Measurements from ENCODE around the gene CBLB.

The CBLB gene

DNA sequence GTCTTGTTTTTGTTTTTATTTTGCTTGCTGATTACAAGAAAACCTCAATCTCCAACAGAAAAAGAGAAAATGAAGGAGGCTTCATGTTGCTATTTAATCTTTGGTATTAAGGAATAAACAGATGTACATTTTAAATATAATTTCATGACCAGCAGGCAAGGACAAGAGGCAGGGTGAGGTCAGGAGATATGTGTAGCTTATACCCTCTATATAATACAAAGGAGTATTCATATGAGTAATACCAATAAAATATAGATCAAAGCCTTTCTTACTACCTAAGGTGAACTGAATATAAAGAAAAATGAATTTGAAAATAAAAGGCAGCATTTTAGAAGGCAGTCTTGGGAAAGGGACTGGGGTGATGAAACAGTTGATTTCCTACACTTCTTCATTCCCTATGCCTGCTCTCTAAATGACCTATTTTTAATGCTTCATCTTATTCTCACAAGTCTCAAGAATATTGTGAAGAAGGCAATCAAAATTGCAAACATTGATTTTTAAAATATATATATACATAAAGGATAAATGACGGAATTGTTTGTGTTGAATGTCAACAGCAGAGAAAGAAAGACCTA lies 8.6 kb upstream of the CBLB start:
- Histone ChIP-seq H3K27ac (ENCODE audit: low read depth, low read length) (no peak overlapping the region), H3K9me3 (ENCODE audit: control insufficient read depth in 5 of 5, low read length in 5 of 5) (no peaks in the 10 kb centered on the region), H3K9ac (ENCODE audit: low read length in 5 of 5) (no peak overlapping the region), H3K36me3 (ENCODE audit: control insufficient read depth in 5 of 5, insufficient read depth in 5 of 5, low read length in 5 of 5) (no peaks in the 10 kb centered on the region), H3K4me3 (ENCODE audit: low read depth in 1 of 5, low read length in 5 of 5) (no peak overlapping the region), H3K27me3 (ENCODE audit: control insufficient read depth in 5 of 5, insufficient read depth in 4 of 5, low read length in 5 of 5) (no peaks in the 10 kb centered on the region), H3K4me1 (ENCODE audit: control insufficient read depth in 5 of 5, insufficient read depth in 5 of 5, low read length in 5 of 5) (no peaks in the 10 kb centered on the region)

DNA sequence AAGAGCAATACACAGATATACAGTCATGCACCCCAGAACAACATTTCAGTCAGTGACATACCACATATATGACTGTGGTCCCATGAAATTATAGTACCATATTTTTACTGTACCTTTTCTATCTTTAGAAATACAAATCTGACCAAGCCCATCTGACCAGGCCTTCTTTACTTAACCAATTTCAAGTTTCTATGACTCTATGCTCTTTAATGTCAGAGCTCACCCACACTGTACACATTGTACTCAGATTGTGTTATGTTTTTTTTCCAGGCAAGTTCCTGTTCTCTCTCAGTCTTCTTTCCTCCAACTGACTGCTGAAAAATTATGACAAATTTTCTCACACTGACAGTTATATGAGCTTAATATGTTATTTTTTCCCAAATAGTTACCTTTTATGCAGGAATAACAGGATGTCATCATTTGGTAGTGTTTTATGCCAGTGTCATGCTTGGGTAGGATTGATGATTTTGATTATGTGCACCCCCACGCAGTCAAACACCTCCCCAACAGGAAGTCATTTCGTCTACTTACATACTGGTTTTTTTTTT lies 8.0 kb upstream of the CBLB start:
- Histone ChIP-seq H3K4me1 (ENCODE audit: control insufficient read depth in 5 of 5, insufficient read depth in 5 of 5, low read length in 5 of 5) (no peaks in the 10 kb centered on the region), H3K27ac (ENCODE audit: low read depth, low read length) (no peak overlapping the region), H3K27me3 (ENCODE audit: control insufficient read depth in 5 of 5, insufficient read depth in 4 of 5, low read length in 5 of 5) (no peaks in the 10 kb centered on the region), H3K36me3 (ENCODE audit: control insufficient read depth in 5 of 5, insufficient read depth in 5 of 5, low read length in 5 of 5) (no peaks in the 10 kb centered on the region), H3K4me3 (ENCODE audit: low read depth in 1 of 5, low read length in 5 of 5) (no peak overlapping the region), H3K9ac (ENCODE audit: low read length in 5 of 5) (no peak overlapping the region), H3K9me3 (ENCODE audit: control insufficient read depth in 5 of 5, low read length in 5 of 5) (no peaks in the 10 kb centered on the region)

DNA sequence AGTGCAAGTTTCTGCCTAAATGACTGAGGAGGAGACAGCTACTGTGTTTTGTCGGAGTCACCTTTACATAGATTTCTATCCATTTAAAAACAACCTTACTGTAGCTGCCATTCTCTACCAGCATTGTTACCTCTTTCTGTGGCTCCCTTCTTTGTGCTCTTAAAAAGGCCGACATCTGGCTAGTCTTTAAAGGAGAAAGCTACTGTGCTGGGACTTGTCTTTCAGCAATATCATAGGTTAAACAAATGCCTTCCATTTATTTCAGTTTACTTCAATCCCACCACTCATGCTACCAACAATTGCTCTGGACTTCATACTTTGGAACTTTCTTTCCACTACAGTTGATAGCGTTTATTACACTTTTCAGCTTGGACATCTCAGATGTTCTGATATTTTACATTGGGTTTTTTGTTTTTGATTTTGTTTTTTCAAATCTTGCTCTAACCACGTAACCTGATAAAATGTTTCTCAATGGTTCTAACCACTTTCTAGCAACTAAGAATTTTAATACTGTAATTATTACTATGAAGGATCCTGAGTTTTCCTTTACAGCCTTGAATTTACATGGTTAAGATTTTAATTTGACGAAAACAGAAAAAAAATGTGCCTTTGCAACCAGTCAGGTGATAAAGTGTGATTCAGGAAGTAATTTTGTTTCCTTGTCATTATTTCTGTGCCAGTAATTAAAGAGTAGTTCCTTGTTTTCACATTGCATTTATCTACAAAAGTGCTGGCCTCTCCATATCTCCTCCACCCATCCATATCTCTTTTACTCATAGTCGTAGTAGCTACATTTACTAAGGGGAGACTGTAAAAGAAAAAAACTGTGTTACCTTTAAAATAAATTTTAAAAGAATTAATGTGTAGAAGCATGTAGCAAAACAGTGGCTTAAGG lies 1.3 kb upstream of the CBLB start:
- H3K4me1 ChIP-seq (ENCODE audit: control insufficient read depth in 5 of 5, insufficient read depth in 5 of 5, low read length in 5 of 5), result peaks cover 4 to 36% (median 31%) of the 10 kb centered on the region in 5 donors
- peak overlapping the region; percentile 94 for H3K27ac ChIP-seq (ENCODE audit: low read depth, low read length)

DNA sequence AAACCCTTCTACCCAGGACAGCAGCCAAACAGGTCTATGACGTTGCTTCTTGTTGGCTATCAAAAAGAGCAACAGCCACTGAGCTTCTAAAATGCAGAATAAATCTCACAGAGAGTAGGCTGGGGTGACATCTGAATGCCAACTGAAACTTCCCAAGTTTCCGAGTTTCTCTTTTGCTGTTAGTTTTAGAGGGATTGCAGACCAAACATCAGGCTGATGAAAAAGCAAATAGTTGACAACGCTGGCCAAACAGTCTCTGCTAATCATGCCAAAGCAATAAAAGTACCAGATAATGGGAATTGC lies 670 bp upstream of the CBLB start:
- H3K9ac ChIP-seq (ENCODE audit: low read length in 5 of 5), result peak overlapping the region; percentile 52 to 83 (median 77)
- H3K4me3 ChIP-seq (ENCODE audit: low read depth in 1 of 5, low read length in 5 of 5), result peak overlapping the region; percentile 67 to 97 (median 93)
- H3K27ac ChIP-seq (ENCODE audit: low read depth, low read length), result peak overlapping the region; percentile 94
- H3K9me3 ChIP-seq (ENCODE audit: control insufficient read depth in 5 of 5, low read length in 5 of 5), result no peaks in the 10 kb centered on the region
- H3K27me3 ChIP-seq (ENCODE audit: control insufficient read depth in 5 of 5, insufficient read depth in 4 of 5, low read length in 5 of 5), result no peaks in the 10 kb centered on the region
- peaks cover 4 to 41% (median 35%) of the 10 kb centered on the region in 5 donors for H3K4me1 ChIP-seq (ENCODE audit: control insufficient read depth in 5 of 5, insufficient read depth in 5 of 5, low read length in 5 of 5)
- peaks cover 0 to 8% (median 0%) of the 10 kb centered on the region in 5 donors for H3K36me3 ChIP-seq (ENCODE audit: control insufficient read depth in 5 of 5, insufficient read depth in 5 of 5, low read length in 5 of 5)

More for the DNA sequence above, 1.3 kb upstream of the CBLB start:
- Histone ChIP-seq H3K4me3 (ENCODE audit: low read depth in 1 of 5, low read length in 5 of 5) (peak overlapping the region; percentile 67 to 97 (median 93)), H3K9ac (ENCODE audit: low read length in 5 of 5) (peak overlapping the region; percentile 52 to 83 (median 77)), H3K27me3 (ENCODE audit: control insufficient read depth in 5 of 5, insufficient read depth in 4 of 5, low read length in 5 of 5) (no peaks in the 10 kb centered on the region), H3K9me3 (ENCODE audit: control insufficient read depth in 5 of 5, low read length in 5 of 5) (no peaks in the 10 kb centered on the region), H3K36me3 (ENCODE audit: control insufficient read depth in 5 of 5, insufficient read depth in 5 of 5, low read length in 5 of 5) (peaks cover 0 to 6% (median 0%) of the 10 kb centered on the region in 5 donors)

DNA sequence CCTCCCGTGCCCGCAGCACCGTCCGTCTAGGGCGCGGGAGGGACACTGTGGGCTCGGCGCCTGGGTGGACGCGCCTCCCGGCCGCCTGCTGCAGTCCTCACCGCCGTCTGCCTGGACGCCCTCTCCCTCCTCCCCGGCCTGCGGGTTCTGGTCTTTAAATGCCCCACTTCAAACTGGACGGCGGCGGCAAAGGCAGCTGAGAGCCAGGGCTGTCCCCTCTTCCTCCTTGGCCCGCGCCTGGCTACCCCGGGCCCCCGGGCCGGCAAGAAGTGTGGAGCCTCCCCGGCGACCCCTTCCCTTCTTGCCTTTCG lies 426 bp downstream of the CBLB start:
- H3K4me1 ChIP-seq (ENCODE audit: control insufficient read depth in 5 of 5, insufficient read depth in 5 of 5, low read length in 5 of 5), result peaks cover 4 to 45% (median 41%) of the 10 kb centered on the region in 5 donors
- H3K9me3 ChIP-seq (ENCODE audit: control insufficient read depth in 5 of 5, low read length in 5 of 5), result no peaks in the 10 kb centered on the region

GRCh38 chr3:105867712-105868430 lies 941 bp downstream of the CBLB start:
- Histone ChIP-seq H3K9me3 (ENCODE audit: control insufficient read depth in 5 of 5, low read length in 5 of 5) (no peaks in the 10 kb centered on the region), H3K4me3 (ENCODE audit: low read depth in 1 of 5, low read length in 5 of 5) (peak overlapping the region; percentile 67 to 97 (median 91)), H3K27me3 (ENCODE audit: control insufficient read depth in 5 of 5, insufficient read depth in 4 of 5, low read length in 5 of 5) (no peaks in the 10 kb centered on the region), H3K36me3 (ENCODE audit: control insufficient read depth in 5 of 5, insufficient read depth in 5 of 5, low read length in 5 of 5) (peaks cover 0 to 8% (median 0%) of the 10 kb centered on the region in 5 donors), H3K4me1 (ENCODE audit: control insufficient read depth in 5 of 5, insufficient read depth in 5 of 5, low read length in 5 of 5) (peaks cover 4 to 45% (median 41%) of the 10 kb centered on the region in 5 donors), H3K9ac (ENCODE audit: low read length in 5 of 5) (peak overlapping the region; percentile 80 to 98 (median 93)), H3K27ac (ENCODE audit: low read depth, low read length) (peak overlapping the region; percentile 94)

More for the DNA sequence above, 426 bp downstream of the CBLB start:
- peaks cover 0 to 8% (median 0%) of the 10 kb centered on the region in 5 donors for H3K36me3 ChIP-seq (ENCODE audit: control insufficient read depth in 5 of 5, insufficient read depth in 5 of 5, low read length in 5 of 5)
- H3K27ac ChIP-seq (ENCODE audit: low read depth, low read length), result peak overlapping the region; percentile 94
- peak overlapping the region; percentile 80 to 98 (median 93) for H3K9ac ChIP-seq (ENCODE audit: low read length in 5 of 5)
- H3K4me3 ChIP-seq (ENCODE audit: low read depth in 1 of 5, low read length in 5 of 5), result peak overlapping the region; percentile 67 to 97 (median 91)
- no peaks in the 10 kb centered on the region for H3K27me3 ChIP-seq (ENCODE audit: control insufficient read depth in 5 of 5, insufficient read depth in 4 of 5, low read length in 5 of 5)

DNA sequence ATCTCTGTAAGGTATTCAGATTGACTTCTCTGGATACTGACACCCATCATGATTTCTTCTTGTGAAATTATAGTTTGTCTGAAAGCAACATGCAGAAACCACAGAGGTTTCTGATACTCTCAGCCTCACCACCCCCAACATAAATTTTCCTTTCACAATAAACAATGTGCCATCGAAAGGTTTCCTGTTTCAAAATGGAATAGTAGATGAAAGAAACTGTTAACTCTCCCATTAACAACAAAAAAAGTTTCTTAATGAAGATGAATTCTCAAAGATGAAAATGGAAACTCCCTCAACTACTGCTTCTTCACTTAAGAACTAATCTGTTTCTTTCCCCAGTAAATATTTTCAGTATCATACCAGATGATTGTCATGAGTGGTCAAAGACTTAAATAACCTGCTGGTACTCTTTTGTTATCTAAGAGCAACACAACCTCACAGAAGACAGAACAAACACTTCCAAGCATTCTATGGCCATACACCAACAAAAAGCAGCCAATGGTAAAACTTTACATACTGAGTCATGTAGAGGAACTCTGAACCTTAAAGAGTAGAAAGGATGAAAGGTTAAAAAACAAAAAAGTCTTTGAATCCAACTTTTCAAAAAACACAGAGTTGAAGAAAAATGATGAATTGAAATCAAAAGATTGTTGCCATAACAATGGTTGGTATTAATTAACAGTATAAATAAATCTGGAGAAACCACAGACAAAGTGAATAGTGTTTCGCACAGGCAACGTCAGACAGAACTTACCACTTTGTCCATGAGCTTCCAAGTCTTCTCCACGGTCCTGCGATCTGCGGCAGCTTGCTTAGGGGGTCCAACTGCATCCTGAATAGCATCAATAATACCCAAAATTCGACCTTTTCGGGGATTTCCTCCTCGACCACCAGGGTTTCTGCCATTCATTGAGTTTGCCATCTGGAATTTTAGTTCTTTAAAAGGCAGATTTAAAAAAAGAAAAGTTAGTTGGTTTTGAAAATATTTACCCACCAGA lies 1.9 kb downstream of the CBLB start:
- H3K27ac ChIP-seq (ENCODE audit: low read depth, low read length), result peak overlapping the region; percentile 94
- H3K36me3 ChIP-seq (ENCODE audit: control insufficient read depth in 5 of 5, insufficient read depth in 5 of 5, low read length in 5 of 5), result peaks cover 0 to 8% (median 0%) of the 10 kb centered on the region in 5 donors
- peak overlapping the region; percentile 80 to 98 (median 93) for H3K9ac ChIP-seq (ENCODE audit: low read length in 5 of 5)
- H3K27me3 ChIP-seq (ENCODE audit: control insufficient read depth in 5 of 5, insufficient read depth in 4 of 5, low read length in 5 of 5), result no peaks in the 10 kb centered on the region
- no peaks in the 10 kb centered on the region for H3K9me3 ChIP-seq (ENCODE audit: control insufficient read depth in 5 of 5, low read length in 5 of 5)
- H3K4me1 ChIP-seq (ENCODE audit: control insufficient read depth in 5 of 5, insufficient read depth in 5 of 5, low read length in 5 of 5), result peaks cover 4 to 50% (median 47%) of the 10 kb centered on the region in 5 donors
- H3K4me3 ChIP-seq (ENCODE audit: low read depth in 1 of 5, low read length in 5 of 5), result peak overlapping the region; percentile 67 to 97 (median 91)

- Histone ChIP-seq H3K4me1 (ENCODE audit: control insufficient read depth in 5 of 5, insufficient read depth in 5 of 5, low read length in 5 of 5) (peaks cover 4 to 52% (median 47%) of the 10 kb centered on the region in 5 donors), H3K4me3 (ENCODE audit: low read depth in 1 of 5, low read length in 5 of 5) (peak overlapping the region; percentile 67 to 97 (median 91)), H3K27me3 (ENCODE audit: control insufficient read depth in 5 of 5, insufficient read depth in 4 of 5, low read length in 5 of 5) (no peaks in the 10 kb centered on the region), H3K27ac (ENCODE audit: low read depth, low read length) (peak overlapping the region; percentile 94), H3K9me3 (ENCODE audit: control insufficient read depth in 5 of 5, low read length in 5 of 5) (no peaks in the 10 kb centered on the region), H3K36me3 (ENCODE audit: control insufficient read depth in 5 of 5, insufficient read depth in 5 of 5, low read length in 5 of 5) (peaks cover 0 to 12% (median 0%) of the 10 kb centered on the region in 5 donors), H3K9ac (ENCODE audit: low read length in 5 of 5) (peak overlapping the region in 3 of 5 donors; percentile 41 to 96 (median 50))
Measured at GRCh38 chr3:105865867-105866350, 2.9 kb downstream of the CBLB start.

Measured in subcutaneous abdominal adipose tissue (tissue), 5 donors.